ENCODE data around the gene NHLH2.

Gene NHLH2

GRCh38 chr1:115829023-115829674 is 11.8 kb downstream of the NHLH2 start:
- DNase-seq (ENCODE audit: insufficient read length, low spot score) = peak; percentile 73
- no peak for TF ChIP-seq POLR2A (IDR thresholded peaks at IDR 0.05; ENCODE audit: low read depth, low read length)
- FAIRE-seq = no peak

GRCh38 chr1:115828101-115829022 is 12.6 kb downstream of the NHLH2 start:
- no peak for DNase-seq (ENCODE audit: insufficient read length, low spot score)
- TF ChIP-seq POLR2A (IDR thresholded peaks at IDR 0.05; ENCODE audit: low read depth, low read length) = no peak
- no peak for FAIRE-seq

- no peak for DNase-seq (ENCODE audit: insufficient read length, low spot score)
- no peak for FAIRE-seq
- TF ChIP-seq POLR2A (IDR thresholded peaks at IDR 0.05; ENCODE audit: low read depth, low read length) = no peak
Measured at GRCh38 chr1:115827452-115828044, 13.4 kb downstream of the NHLH2 start.

GRCh38 chr1:115826628-115827027 is 14.3 kb downstream of the NHLH2 start:
- no peak for TF ChIP-seq POLR2A (IDR thresholded peaks at IDR 0.05; ENCODE audit: low read depth, low read length)
- DNase-seq (ENCODE audit: insufficient read length, low spot score) (no peak), FAIRE-seq (no peak)

GRCh38 chr1:115822117-115822516 is 18.8 kb downstream of the NHLH2 start:
- no peak for TF ChIP-seq POLR2A (IDR thresholded peaks at IDR 0.05; ENCODE audit: low read depth, low read length)
- FAIRE-seq = no peak

GRCh38 chr1:115815694-115816093 is 25.2 kb downstream of the NHLH2 start:
- FAIRE-seq (no peak), DNase-seq (ENCODE audit: insufficient read length, low spot score) (no peak)
- TF ChIP-seq POLR2A (IDR thresholded peaks at IDR 0.05; ENCODE audit: low read depth, low read length) = no peak

More at GRCh38 chr1:115822117-115822516, 18.8 kb downstream of the NHLH2 start:
- no peak for DNase-seq (ENCODE audit: insufficient read length, low spot score)

GRCh38 chr1:115814685-115815398 is 26.1 kb downstream of the NHLH2 start:
- TF ChIP-seq POLR2A (IDR thresholded peaks at IDR 0.05; ENCODE audit: low read depth, low read length) = no peak
- DNase-seq (ENCODE audit: insufficient read length, low spot score) = no peak
- FAIRE-seq = no peak

- no peak for DNase-seq (ENCODE audit: insufficient read length, low spot score)
- FAIRE-seq = no peak
- no peak for TF ChIP-seq POLR2A (IDR thresholded peaks at IDR 0.05; ENCODE audit: low read depth, low read length)
Measured at GRCh38 chr1:115813727-115814126, 27.2 kb downstream of the NHLH2 start.

GRCh38 chr1:115811140-115811828 is 29.6 kb downstream of the NHLH2 start:
- DNase-seq (ENCODE audit: insufficient read length, low spot score) (no peak), FAIRE-seq (no peak)
- no peak for TF ChIP-seq POLR2A (IDR thresholded peaks at IDR 0.05; ENCODE audit: low read depth, low read length)

- no peak for DNase-seq (ENCODE audit: insufficient read length, low spot score)
- TF ChIP-seq POLR2A (IDR thresholded peaks at IDR 0.05; ENCODE audit: low read depth, low read length) = no peak
- no peak for FAIRE-seq
Measured at GRCh38 chr1:115810609-115811008, 30.3 kb downstream of the NHLH2 start.

- TF ChIP-seq POLR2A (IDR thresholded peaks at IDR 0.05; ENCODE audit: low read depth, low read length) = no peak
- DNase-seq (ENCODE audit: insufficient read length, low spot score) (no peak), FAIRE-seq (no peak)
Measured at GRCh38 chr1:115809847-115810246, 31.1 kb downstream of the NHLH2 start.

- no peak for FAIRE-seq
- no peak for TF ChIP-seq POLR2A (IDR thresholded peaks at IDR 0.05; ENCODE audit: low read depth, low read length)
- no peak for DNase-seq (ENCODE audit: insufficient read length, low spot score)
Measured at GRCh38 chr1:115809076-115809475, 31.9 kb downstream of the NHLH2 start.

GRCh38 chr1:115807723-115808122 is 33.2 kb downstream of the NHLH2 start:
- peak; percentile 75 for FAIRE-seq
- no peak for TF ChIP-seq POLR2A (IDR thresholded peaks at IDR 0.05; ENCODE audit: low read depth, low read length)
- peak; percentile 21 for DNase-seq (ENCODE audit: insufficient read length, low spot score)

All from H54 (cell line).